GM18907 (cell line): Measurements from ENCODE around the gene CHST7.

Experiments used
- ATAC-seq: cut with Tn5 transposase; IDR thresholded peaks from one replicate; pipeline ENCODE4 v1.9.1; 2021; ENCODE audit warnings: mild to moderate bottlenecking, moderate library complexity; ENCODE audit not compliant: unreplicated experiment

The CHST7 gene

GRCh38 chrX:46645614-46646013 is 72.0 kb downstream of the CHST7 start:
- ATAC-seq = no peak

GRCh38 chrX:46647251-46647650 is 73.7 kb downstream of the CHST7 start:
- ATAC-seq = no peak
